OCI-LY3 (cell line): Measurements from ENCODE around the gene CCDC134.

Source experiments
- H2AFZ ChIP-seq: fragments of 200-600, 300-600 bp; shearing (Covaris generic); 2 replicates; pipeline ENCODE4 v1.6.0; 2014; ENCODE audit warnings: antibody characterized with exemption, low read depth, low read length
- H3K27ac ChIP-seq: fragments of 200-600, 300-600 bp; sonication (generic); 2 replicates; pipeline ENCODE4 v1.5.1; 2014; ENCODE audit warnings: mild to moderate bottlenecking, low read length, moderate library complexity, mixed read lengths
- H3K27me3 ChIP-seq: fragments of 200-600, 300-600 bp; sonication (generic); 2 replicates; pipeline ENCODE4 v1.6.1; 2014; ENCODE audit warnings: low read depth, low read length, mixed read lengths
- H3K36me3 ChIP-seq: fragments of 200-600, 300-600 bp; sonication (generic); replicated peaks from 2 replicates; pipeline ENCODE3; 2014; ENCODE audit warnings: low read depth, low read length, mixed read lengths
- H3K4me1 ChIP-seq: fragments of 300-600, 200-600 bp; sonication (generic); 2 replicates; pipeline ENCODE4 v1.6.1; 2014; ENCODE audit warnings: low read length, mixed read lengths
- H3K4me2 ChIP-seq: fragments of 200-600, 300-600 bp; sonication (generic); 2 replicates; pipeline ENCODE4 v1.6.1; 2014; ENCODE audit warnings: low read length, mixed read lengths
- H3K4me3 ChIP-seq: fragments of 300-600, 200-600 bp; sonication (generic); 2 replicates; pipeline ENCODE4 v1.5.1; 2014; ENCODE audit warnings: antibody characterized with exemption, mild to moderate bottlenecking, low read length, moderate library complexity
- H3K79me2 ChIP-seq: fragments of 300-600, 200-600 bp; shearing (Covaris generic); 2 replicates; pipeline ENCODE4 v1.6.1; 2014; ENCODE audit warnings: mild to moderate bottlenecking, low read length, mixed read lengths
- H3K9ac ChIP-seq: fragments of 300-600, 200-600 bp; shearing (Covaris generic); 2 replicates; pipeline ENCODE4 v1.6.0; 2014; ENCODE audit warnings: mild to moderate bottlenecking, low read length, moderate library complexity
- H3K9me3 ChIP-seq: fragments of 200-600, 300-600 bp; shearing (Covaris generic); 2 replicates; pipeline ENCODE4 v1.6.1; 2014; ENCODE audit warnings: low read length, mixed read lengths; ENCODE audit not compliant: insufficient read depth
- H4K20me1 ChIP-seq: fragments of 200-600, 300-600 bp; sonication (generic); 2 replicates; pipeline ENCODE4 v1.6.1; 2016; ENCODE audit warnings: low read length, mixed read lengths; ENCODE audit not compliant: insufficient read depth
- EZH2phosphoT487 ChIP-seq: fragments of 200-600 bp; shearing (Covaris generic); IDR thresholded peaks from 2 replicates; pipeline ENCODE4 v1.6.1; 2018; ENCODE audit warnings: antibody characterized with exemption, mixed run types, low read depth
- TF ChIP-seq, protein P1 (sequence below): fragments of 200-600, 300-600 bp; sonication (generic); IDR thresholded peaks from 2 replicates; pipeline ENCODE4 v1.5.1; 2014; ENCODE audit warnings: antibody characterized with exemption, low read length, low read depth

CCDC134 gene

DNA sequence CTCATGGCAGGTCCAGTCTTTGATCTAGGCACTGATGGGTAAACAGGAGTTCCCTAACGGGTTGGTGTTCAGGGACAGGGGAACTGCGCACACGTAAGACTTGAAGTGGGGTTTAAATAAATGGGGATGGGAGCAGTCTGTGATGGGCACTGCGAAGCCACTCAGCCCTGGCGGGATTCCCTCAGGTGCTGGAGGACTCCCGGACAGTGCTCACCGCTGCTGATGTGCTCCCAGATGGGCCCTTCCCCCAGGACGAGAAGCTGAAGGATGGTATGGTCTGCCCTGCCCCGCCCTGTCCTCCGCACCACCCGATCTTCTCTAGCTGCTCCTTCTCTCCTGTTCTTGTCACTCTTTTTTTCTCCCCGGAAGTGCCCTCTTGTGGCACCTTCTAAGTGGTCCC is 9.5 kb downstream of the CCDC134 start:
- Histone ChIP-seq H3K36me3 (peaks cover 19% of the 10 kb centered on the region), H3K79me2 (peaks cover 4% of the 10 kb centered on the region; the same call in 1 of the 2 replicates), H3K4me3 (no peak overlapping the region), H2AFZ (no peak overlapping the region), H3K4me2 (no peak overlapping the region), H3K9me3 (no peaks in the 10 kb centered on the region), H4K20me1 (no peaks in the 10 kb centered on the region), H3K9ac (no peak overlapping the region), H3K4me1 (no peaks in the 10 kb centered on the region), H3K27ac (no peak overlapping the region), H3K27me3 (no peaks in the 10 kb centered on the region)
- TF ChIP-seq, protein P1, sequence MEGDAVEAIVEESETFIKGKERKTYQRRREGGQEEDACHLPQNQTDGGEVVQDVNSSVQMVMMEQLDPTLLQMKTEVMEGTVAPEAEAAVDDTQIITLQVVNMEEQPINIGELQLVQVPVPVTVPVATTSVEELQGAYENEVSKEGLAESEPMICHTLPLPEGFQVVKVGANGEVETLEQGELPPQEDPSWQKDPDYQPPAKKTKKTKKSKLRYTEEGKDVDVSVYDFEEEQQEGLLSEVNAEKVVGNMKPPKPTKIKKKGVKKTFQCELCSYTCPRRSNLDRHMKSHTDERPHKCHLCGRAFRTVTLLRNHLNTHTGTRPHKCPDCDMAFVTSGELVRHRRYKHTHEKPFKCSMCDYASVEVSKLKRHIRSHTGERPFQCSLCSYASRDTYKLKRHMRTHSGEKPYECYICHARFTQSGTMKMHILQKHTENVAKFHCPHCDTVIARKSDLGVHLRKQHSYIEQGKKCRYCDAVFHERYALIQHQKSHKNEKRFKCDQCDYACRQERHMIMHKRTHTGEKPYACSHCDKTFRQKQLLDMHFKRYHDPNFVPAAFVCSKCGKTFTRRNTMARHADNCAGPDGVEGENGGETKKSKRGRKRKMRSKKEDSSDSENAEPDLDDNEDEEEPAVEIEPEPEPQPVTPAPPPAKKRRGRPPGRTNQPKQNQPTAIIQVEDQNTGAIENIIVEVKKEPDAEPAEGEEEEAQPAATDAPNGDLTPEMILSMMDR, result no peak
- no peak for TF ChIP-seq EZH2phosphoT487

DNA sequence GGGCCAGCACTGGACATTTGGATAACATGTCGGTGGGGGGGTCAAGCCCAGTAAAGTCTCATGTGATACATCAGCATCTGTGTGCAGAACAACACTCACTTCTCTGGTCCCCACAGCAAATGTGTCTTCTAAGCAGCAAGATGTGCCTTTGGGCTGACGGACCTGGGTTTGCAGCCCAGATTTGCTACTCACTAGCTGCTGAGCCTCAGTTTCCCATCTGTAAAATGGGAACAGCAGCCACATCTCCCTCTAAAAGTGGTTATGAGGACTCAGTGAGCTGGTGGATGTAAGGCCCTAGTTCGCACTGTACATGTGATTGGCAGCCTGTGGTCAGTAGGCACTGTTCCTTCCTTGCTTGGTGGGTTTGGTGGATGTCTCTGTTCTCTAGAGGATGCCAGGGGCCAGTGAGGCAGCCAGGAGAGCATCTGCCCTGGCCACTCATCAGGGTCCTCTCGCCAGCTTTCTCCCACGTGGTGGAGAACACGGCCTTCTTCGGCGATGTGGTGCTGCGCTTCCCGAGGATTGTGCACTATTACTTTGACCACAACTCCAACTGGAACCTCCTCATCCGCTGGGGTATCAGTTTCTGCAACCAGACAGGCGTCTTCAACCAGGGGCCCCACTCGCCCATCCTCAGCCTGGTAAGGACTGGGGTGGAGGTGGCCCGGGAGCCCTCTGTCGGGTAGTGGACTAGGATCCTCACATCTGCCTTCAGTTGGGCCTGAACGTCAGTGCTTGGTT is 12.5 kb downstream of the CCDC134 start:
- peaks cover 19% of the 10 kb centered on the region for H3K36me3 ChIP-seq
- H3K9ac ChIP-seq, result no peak overlapping the region

DNA sequence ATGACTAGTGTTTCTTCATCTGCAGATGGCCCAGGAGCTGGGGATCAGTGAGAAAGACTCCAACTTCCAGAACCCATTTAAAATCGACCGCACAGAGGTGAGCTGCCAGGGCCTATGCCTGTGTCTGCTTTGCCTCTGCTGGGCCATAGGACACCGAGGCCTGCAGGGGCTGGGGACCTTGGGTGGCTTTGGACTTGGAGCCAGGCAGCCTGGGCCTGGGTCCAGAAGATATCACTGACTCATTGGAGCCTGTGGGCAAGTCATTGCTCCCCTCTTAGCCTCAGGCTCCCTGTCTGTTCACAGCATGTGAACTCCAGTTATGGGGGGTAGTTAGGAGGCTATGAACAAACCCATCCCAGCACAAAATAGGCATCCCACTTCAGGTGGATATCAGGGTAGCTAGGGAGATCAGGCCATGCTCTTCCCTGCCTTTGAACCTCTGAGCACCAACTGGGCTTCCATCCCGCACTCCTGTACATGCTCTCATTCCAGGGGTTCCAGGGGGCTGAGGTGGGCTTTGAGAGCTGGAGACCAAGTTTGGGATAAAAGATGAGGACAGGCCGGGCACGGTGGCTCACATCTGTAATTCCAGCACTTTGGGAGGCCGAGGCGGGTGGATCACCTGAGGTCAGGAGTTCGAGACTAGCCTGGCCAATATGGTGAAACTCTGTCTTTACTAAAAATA is 13.4 kb downstream of the CCDC134 start:
- H3K27me3 ChIP-seq, result no peaks in the 10 kb centered on the region
- no peaks in the 10 kb centered on the region for H3K4me1 ChIP-seq
- TF ChIP-seq EZH2phosphoT487, result no peak
- TF ChIP-seq, protein P1, result no peak
- no peak overlapping the region for H3K27ac ChIP-seq
- peaks cover 17% of the 10 kb centered on the region for H3K36me3 ChIP-seq
- no peak overlapping the region for H3K4me3 ChIP-seq
- H3K9me3 ChIP-seq, result no peaks in the 10 kb centered on the region
- no peaks in the 10 kb centered on the region; the same call in 1 of the 2 replicates for H3K79me2 ChIP-seq
- no peak overlapping the region for H2AFZ ChIP-seq
- H4K20me1 ChIP-seq, result no peaks in the 10 kb centered on the region
- no peak overlapping the region for H3K4me2 ChIP-seq
- H3K9ac ChIP-seq, result no peak overlapping the region

More for the DNA sequence above, 12.5 kb downstream of the CCDC134 start:
- no peak overlapping the region for H2AFZ ChIP-seq
- H3K79me2 ChIP-seq, result no peaks in the 10 kb centered on the region; the same call in 1 of the 2 replicates
- no peaks in the 10 kb centered on the region for H4K20me1 ChIP-seq
- no peak overlapping the region for H3K4me3 ChIP-seq
- no peak overlapping the region for H3K27ac ChIP-seq
- no peaks in the 10 kb centered on the region for H3K4me1 ChIP-seq
- no peak overlapping the region for H3K4me2 ChIP-seq
- H3K9me3 ChIP-seq, result no peaks in the 10 kb centered on the region
- TF ChIP-seq, protein P1, result no peak
- no peak for TF ChIP-seq EZH2phosphoT487
- H3K27me3 ChIP-seq, result no peaks in the 10 kb centered on the region

DNA sequence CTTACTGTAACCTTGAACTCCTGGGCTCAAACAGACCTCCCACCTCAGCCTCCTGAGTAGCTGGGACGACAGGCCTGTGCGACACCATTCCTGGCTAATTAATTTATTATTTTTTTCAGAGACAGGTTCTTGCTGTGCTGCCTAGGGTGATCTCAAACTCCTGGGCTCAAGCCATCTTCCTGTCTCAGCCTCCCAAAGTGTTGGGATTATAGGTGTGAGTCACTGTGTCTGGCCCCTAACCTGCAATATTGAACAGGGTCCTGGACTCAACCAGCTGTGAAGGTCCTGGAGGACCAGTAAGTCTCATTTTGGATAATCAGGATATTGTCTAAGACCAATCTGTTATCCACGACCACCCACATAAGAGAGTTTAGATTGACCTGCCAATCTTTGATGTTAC is 15.2 kb downstream of the CCDC134 start:
- no peaks in the 10 kb centered on the region for H4K20me1 ChIP-seq
- H2AFZ ChIP-seq, result no peak overlapping the region
- H3K27ac ChIP-seq, result no peak overlapping the region
- H3K27me3 ChIP-seq, result no peaks in the 10 kb centered on the region
- H3K4me1 ChIP-seq, result no peaks in the 10 kb centered on the region
- H3K9me3 ChIP-seq, result no peaks in the 10 kb centered on the region
- no peak overlapping the region for H3K9ac ChIP-seq
- H3K4me2 ChIP-seq, result no peak overlapping the region
- peaks cover 12% of the 10 kb centered on the region for H3K36me3 ChIP-seq
- TF ChIP-seq, protein P1, result no peak
- no peaks in the 10 kb centered on the region for H3K79me2 ChIP-seq
- no peak overlapping the region for H3K4me3 ChIP-seq
